ENCODE measurements around the gene BABAM2.

Gene BABAM2

GRCh38 chr2:28161466-28161865 lies 270.9 kb downstream of the BABAM2 start:
- DNase-seq (ENCODE audit: low read depth in 2 of 2) = no peak

DNA sequence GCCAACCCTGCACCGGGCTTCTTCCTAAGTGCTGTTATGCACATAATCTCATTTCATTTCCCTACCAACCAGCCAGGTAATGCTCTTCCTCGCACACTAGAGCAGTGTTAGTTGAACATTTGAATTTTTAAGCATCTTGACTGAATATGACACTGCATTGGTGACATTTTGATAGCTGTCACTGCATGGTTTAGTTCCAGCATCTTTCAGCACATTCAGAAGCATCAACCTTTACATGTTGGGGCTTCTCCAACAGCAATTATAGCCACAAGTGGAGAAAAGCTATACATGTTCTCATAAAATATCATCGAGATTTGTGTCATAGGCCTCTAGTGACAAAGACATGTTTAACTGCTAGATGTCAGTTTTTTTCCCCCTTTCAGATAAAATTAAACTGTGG lies 272.0 kb downstream of the BABAM2 start:
- no peak for DNase-seq (ENCODE audit: low read depth in 2 of 2)

- no peak for DNase-seq (ENCODE audit: low read depth in 2 of 2)
These were observed 272.5 kb downstream of the BABAM2 start for GRCh38 chr2:28163028-28163427.

DNA sequence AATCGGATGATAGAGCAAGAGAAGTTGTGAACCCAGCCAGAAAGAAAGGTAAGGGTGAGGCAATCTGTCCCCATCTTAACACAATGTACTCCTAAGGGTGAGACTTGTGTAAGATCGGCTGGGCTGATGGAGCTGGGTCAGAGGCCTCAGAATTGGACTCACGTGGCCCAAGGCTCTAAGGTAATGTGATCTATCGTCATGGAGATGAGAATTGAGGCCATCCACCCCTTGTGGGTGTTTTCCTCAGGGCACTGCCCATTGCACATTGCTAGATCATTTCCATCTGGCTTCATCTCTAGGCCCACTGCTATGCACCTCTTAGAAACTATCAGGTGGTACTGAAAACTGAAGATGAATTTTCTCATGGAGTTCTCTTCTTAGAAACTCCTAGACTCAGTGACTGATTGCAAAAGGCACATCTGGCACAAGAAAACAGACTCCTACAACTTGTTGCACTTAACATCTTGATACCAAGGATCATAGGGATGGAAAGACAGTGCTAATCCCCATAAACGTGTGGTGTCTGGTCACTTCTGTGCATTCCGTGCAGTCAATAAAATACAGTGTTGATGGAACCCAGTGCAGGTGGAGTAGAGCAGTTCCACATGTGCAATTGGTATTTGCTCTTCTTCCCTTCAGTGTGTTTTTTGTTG lies 273.2 kb downstream of the BABAM2 start:
- no peak for DNase-seq (ENCODE audit: low read depth in 2 of 2)

DNA sequence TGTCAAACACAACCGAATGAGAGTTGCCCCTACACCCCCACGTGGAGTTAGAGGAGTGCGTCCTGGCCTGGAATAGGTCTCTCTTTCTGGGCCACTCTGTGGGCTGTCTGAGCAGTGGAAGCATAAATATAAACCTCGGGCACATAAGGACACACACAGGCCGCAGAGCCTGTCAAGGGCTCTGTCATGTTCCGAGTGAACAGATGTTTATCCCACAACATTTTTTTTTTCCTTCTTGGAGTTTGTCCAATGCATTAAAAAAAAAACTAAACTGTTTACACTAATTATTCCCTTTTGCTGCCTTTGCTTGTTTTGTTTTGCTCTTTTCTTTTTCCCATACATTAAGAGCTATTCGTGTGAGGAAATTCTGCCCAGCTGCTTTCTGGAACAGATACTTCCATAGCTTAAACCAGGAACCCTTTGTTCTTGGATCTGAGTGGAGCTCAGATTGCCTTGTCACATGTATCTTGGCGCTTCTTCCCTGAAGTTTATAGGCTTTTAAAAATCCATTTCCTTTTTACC lies 273.8 kb downstream of the BABAM2 start:
- no peak for DNase-seq (ENCODE audit: low read depth in 2 of 2)

DNA sequence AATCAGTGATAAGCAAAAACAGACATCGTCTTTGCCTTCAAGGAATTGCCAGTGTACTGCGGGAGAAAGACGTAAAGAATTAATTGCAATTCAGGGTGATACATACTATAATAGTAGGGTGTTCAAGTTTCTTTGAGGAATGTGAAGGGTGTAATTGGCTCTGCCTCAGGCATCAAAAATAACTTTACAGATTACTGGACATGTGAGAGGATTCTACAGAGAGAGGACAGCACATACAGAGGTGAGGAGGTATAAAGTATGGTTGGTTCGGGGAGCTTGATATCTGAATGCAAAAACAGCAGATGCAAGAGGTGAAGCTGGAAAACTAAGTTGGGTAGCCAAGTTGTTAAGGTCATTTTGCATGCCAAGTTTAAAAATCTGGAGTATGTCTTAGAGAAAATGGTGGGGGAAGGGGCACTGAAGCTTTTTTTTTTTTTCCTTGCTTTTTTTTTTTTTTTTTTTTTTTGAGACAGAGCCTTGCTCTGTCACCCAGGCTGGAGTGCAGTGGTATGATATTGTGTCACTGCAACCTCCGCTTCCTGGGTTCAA lies 274.6 kb downstream of the BABAM2 start:
- DNase-seq (ENCODE audit: low read depth in 2 of 2) = no peak

GRCh38 chr2:28166956-28167355 lies 276.4 kb downstream of the BABAM2 start:
- no peak for DNase-seq (ENCODE audit: low read depth in 2 of 2)

DNA sequence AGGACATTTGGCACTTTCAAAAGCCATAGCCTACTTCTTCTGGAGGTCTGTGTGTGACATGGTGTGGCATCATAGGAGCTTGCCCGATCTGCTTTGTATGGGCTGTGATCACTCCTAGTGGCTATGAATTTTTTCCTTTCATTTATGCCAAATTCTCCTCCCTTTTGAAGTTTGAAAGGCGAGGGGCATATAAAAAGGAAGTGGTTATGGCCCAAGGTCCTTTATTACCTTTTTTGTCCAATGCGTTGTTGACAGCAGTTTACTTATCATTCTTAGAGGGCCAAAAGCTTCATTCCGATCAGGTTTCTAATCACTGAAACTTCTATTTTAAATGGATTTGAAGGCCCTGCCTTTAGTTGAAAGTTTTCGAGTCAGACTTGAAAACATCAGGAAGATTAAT lies 277.8 kb downstream of the BABAM2 start:
- no peak for DNase-seq (ENCODE audit: low read depth in 2 of 2)

DNA sequence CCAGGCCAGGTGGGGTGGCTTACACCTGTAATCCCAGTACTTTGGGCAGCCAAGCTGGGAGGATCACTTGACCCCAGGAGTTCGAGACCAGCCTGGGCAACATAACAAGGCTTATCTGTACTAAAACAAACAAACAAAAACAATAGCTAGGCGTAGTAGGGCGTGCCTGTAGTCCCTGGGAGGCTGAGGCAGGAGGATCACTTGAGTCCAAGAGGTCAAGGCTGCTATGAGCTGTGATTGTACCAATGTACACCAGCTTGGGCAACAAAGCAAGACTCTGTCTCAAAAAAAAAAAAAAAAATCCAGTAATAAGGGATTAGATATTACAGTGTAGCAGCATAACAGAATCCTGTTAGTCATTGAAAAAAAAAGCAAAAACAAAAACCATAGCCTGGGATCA lies 279.0 kb downstream of the BABAM2 start:
- DNase-seq (ENCODE audit: low read depth in 2 of 2) = no peak

DNA sequence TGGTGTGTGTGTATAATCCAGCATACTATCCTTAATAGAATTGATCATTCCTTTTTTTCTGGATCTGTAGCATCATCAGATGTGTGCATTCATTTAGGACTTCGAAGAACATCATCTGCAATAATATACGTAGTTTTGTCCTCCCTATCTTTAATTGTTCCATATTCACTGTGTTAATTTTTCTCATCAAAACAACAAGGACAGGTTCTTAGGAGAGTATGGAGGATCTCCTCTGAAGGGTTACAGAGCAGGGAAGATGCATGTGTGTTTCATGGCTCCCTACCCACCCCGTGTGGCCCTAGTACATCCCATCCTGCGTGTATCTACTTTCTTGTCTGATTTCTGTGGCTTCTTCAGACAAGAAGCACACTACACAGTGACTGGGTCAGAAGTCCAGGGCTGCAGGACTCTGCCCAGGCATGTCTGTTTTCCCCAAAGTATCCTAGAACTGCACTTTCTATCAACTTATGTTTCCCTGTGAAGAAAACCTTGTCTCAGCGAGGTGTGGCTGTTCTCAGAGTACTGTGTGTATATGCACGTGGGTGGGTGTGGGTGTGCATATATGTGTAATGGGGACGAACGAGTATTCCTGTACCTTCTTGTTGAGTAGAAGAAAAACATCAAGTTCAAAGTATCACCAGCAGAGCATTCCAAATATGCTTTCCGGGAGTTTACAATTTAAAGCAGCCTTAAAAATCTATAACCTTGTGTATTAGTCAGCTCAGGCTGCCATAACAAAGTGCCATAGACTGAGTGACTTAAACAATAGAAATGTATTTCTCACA lies 281.8 kb downstream of the BABAM2 start:
- DNase-seq (ENCODE audit: low read depth in 2 of 2) = no peak

GRCh38 chr2:28173377-28173776 lies 282.8 kb downstream of the BABAM2 start:
- no peak for DNase-seq (ENCODE audit: low read depth in 2 of 2)

DNA sequence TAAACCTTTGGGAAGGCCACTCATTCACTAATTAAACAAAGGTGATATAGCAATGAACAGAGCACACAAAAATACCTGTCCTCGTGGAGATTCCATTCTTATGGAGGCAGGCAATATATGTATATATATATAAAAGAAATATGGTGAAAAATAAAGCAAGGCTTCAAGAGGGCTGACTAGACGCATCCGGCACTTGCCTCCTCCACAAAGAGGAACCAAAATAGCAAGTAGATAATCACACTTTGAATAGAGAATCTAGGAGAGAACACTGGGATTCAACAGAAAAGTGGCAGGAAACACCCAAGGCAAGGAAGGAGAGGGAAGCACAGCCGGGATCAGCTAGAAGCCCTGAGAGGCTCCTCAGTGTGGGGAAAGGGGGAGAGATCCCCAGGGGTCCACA lies 283.7 kb downstream of the BABAM2 start:
- no peak for DNase-seq (ENCODE audit: low read depth in 2 of 2)

- no peak for DNase-seq (ENCODE audit: low read depth in 2 of 2)
These were observed 284.5 kb downstream of the BABAM2 start for GRCh38 chr2:28175028-28175427.

DNA sequence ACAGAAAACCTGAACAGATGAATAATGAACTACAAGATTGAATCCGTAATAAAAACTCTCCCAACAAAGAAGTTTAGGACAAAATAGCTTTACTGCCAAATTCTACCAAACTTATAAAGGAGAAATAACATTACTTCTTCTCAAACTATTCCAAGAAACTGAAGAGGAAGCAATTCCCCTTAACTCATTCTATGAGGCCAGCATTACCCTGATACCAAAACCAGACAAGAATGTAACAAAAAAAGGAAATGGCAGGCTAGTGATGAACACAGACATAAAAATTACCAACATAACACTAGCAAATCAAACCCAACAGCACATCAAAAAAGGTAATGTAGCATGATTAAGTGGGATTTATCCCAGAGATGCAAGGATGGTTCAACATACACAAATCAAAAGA lies 288.4 kb downstream of the BABAM2 start:
- DNase-seq (ENCODE audit: low read depth in 2 of 2) = no peak

- no peak for DNase-seq (ENCODE audit: low read depth in 2 of 2)
These were observed 291.3 kb downstream of the BABAM2 start for GRCh38 chr2:28181801-28182200.

- DNase-seq (ENCODE audit: low read depth in 2 of 2) = no peak
These were observed 291.8 kb downstream of the BABAM2 start for GRCh38 chr2:28182348-28182747.

DNA sequence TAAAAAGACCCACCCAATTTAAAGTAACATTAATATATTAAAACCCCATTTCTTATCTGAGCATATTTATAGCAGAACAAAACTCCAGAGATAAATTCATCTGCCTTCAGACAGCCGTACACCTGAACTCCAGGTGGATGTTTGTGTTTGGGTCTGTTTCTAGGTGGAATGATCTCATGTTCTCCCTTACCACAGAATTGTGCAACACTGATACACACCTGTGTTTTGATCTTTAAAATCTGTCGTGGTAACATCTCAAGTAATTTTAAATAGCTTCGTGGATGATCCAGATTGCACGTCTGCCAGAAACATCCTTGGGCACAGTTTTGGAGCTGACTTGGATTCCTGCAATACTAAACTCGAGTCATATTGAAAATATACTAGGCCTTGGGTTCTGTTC lies 294.6 kb downstream of the BABAM2 start:
- DNase-seq (ENCODE audit: low read depth in 2 of 2) = no peak

DNA sequence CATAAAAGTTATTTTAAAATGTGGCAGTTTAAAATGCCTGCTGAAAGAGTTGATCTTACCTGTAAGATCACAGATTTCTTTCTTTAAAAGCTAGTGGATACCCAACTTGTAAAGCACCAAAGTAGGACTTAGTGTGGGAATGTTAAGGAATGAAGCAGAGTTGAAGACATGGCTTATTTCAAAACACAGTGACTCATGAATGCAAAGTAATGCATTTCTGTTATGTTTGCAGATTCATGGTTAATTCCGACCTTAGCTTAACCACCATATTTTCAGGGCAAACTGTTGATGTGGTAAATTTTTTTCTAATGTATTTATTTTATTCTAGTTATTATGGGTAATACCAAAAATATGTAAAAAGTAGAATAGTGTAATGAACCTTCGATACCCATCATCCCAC lies 295.4 kb downstream of the BABAM2 start:
- DNase-seq (ENCODE audit: low read depth in 2 of 2) = no peak

DNA sequence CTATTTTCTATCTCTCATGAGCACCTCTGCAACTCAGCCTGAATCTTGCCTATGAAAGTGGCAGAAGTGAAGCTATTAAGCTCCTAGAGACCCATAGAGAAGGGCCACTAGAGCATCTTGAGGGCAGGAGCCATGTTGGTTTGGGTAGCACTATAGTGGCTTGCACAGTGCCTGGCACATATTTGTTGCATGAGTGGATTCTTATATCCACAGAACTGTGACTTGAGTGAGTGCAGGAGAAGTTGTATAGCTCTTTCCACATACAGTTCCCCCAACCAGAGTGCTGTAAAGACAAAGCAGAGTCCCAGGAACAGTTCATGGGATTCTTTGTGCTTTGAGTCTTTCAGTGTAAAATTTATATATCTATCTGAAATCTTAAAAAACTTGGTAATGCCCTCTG lies 296.7 kb downstream of the BABAM2 start:
- no peak for DNase-seq (ENCODE audit: low read depth in 2 of 2)

- DNase-seq (ENCODE audit: low read depth in 2 of 2) = no peak
These were observed 297.9 kb downstream of the BABAM2 start for GRCh38 chr2:28188436-28188835.

DNA sequence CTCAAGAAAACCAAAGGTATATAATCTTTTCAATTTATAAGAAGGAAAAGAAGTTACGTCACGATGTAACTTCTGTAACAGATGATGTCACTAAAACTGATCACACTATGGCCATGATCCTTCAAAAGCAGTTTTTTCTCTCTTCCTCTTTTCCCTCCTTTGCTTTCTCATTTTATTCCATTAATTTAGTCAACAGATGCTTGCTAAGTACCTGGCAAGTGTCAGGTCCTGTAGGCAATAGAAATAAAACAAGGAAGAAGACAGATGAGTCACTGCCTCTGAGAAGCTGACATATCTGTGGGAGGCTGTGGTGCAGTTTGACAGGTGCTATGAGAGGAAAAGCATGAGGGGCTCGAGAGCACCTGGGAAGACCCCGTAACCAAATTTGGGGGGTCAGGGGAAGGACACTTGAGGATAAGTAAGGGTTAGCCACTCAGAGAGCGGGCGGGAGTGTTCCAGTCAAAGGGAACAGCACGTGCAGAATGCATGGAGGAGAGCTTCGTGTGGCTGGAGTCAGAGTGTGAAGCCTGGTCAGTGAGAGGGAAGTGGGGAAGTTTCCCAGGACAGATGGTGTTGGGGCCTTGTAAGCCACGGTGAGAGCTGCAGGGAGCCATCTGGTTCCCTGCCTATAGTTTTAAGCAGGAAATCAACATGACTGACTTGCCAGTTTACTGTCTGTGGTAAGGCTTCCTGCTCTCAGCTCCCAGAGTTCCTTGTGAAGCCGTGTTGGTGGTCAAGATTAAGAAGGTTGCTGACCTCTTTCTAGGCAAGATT lies 303.3 kb downstream of the BABAM2 start:
- no peak for DNase-seq (ENCODE audit: low read depth in 2 of 2)

GRCh38 chr2:28199995-28200679 lies 309.6 kb downstream of the BABAM2 start:
- DNase-seq (ENCODE audit: low read depth in 2 of 2) = no peak
